ENCODE measurements around the gene ANTXR2. TPM values are rescaled to one million over a fixed set of nuclear protein-coding genes. Genes with fewer than 3 reads are reported as not detected.

The ANTXR2 gene
- total RNA-seq, 1 experiment from 2014 or later, result 16.7 TPM

- DNase-seq (ENCODE audit: low spot score), result no peak
These were observed 19.1 kb upstream of the ANTXR2 start for GRCh38 chr4:80092088-80092487.

DNA sequence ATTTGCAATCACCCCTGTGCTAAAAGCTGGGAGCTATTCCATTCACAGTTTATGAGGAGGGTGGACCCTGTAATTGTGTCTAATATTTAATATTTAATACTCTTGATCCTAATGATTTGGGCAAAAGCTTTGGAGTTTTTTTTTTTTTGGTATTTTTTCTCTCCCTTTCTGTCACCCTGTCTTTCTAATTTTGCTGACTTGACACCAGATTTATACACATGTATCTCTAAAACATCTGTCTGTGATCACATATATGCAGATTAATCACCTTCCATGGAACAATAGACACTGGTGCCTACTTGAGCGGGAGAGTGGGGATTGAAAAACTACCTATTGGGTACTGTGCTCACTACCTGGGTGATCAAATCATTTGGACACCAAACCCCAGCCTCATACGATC is 18.7 kb upstream of the ANTXR2 start:
- DNase-seq (ENCODE audit: low spot score), result no peak

GRCh38 chr4:80091184-80091583 is 18.2 kb upstream of the ANTXR2 start:
- no peak for DNase-seq (ENCODE audit: low spot score)

GRCh38 chr4:80090090-80090489 is 17.1 kb upstream of the ANTXR2 start:
- DNase-seq (ENCODE audit: low spot score), result no peak

DNA sequence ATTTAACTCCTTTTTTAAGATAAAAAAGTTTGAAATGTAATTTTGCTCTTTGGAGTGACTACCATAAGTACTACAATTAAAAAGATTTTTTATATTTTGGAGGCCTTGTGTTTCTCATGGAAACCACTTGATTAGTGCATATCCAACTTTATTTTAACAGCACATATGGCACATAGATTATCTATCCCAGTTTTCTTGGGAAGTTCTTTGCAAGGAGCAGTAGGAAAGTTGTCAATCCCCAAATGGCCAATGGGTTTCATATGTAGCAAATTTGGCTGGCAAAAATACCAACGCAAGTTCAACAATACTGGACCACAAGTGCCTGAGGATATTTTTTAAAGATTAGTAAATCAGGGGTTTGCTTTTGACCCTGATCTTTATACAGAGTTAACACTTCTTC is 15.4 kb upstream of the ANTXR2 start:
- no peak for DNase-seq (ENCODE audit: low spot score)

DNA sequence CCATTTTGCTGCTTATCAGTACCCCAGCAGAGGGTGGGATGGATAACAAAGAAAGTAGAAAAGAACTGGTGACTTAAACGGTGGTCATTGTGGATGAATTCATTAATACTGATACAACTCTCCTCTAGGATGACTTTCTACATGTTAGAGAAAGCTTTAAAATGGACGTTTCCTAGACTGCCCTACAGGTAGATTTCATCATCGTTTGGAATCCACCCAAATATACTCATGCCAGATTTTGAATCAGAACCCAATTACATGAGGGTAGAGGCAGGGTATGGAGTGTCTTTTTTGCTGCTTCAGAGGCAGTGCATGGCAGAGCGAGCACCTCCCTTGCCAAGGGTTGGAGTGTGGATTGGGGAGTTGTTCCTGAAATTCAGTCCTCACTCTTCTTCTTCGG is 13.3 kb upstream of the ANTXR2 start:
- no peak for DNase-seq (ENCODE audit: low spot score)

- no peak for DNase-seq (ENCODE audit: low spot score)
These were observed 12.1 kb upstream of the ANTXR2 start for GRCh38 chr4:80085081-80085480.

- no peak for DNase-seq (ENCODE audit: low spot score)
These were observed 9.7 kb upstream of the ANTXR2 start for GRCh38 chr4:80082693-80083092.

- no peak for DNase-seq (ENCODE audit: low spot score)
These were observed 8.5 kb upstream of the ANTXR2 start for GRCh38 chr4:80081566-80081965.

DNA sequence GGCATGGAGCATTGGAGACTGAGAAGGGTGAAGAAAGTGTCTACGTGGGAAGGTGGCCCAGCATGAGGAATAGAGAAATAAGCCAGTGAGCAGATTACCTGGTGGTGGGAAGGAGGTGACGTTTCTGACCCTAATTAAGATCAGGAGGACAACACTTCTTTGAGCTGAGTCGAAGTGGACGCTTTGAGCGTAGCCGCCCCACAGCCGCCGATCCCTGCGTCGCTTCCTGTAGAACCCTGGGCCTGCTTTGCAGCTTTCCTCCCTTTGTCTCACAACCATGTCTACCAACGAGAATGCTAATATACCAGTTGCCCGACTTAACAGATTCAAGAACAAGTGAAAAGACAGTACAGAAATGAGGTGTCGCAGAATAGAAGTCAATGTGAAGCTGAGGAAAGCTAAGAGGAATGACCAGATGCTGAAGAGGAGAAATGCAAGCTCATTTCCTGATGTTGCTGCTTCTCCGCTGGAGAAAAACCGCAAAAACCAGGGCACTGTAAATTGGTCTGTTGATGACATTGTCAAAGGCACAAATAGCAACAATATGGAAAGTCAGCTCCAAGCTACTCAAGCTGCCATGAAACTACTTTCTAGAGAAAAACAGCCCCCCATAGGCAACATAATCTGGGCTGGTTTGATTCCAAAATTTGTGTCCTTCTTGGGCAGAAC is 6.4 kb upstream of the ANTXR2 start:
- DNase-seq (ENCODE audit: low spot score), result no peak

GRCh38 chr4:80078346-80079092 is 5.5 kb upstream of the ANTXR2 start:
- no peak for DNase-seq (ENCODE audit: low spot score)

DNA sequence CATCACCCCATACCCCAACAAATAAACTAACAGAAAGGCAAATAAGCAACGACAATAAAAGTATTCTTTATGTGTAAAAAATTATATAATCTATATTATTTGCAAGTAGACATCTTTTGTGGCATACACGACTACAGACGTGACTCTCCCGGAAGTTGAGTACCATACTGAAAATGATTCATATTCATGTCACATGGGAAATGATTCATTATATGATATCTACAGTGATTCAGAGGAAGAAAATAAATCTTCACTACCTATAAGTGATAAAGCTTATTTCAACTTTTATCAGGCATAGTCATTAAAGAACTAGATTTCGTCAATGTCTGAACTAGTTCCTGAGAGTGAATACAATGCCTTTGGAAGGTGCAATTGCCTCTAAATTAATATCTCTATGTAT is 4.6 kb upstream of the ANTXR2 start:
- DNase-seq (ENCODE audit: low spot score), result no peak

DNA sequence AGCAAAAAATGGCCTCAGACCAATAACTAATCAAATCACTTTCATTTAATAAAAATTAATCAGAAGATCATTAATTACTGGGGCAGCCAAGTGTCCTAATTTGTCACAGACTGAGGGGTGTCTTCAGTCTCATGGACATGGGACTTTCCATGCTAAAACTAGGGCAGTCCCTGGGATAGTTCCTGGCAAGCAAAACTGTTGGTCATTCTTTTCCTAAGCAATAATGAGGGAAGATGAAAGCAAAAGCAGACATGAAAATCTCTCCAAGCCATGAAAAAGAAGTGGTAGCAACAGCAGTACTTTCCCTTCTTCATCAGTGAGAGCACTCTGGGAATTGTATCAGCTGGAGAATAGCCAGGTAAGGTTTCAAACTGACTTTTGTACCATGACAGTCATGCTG is 3.7 kb upstream of the ANTXR2 start:
- DNase-seq (ENCODE audit: low spot score), result no peak

- no peak for DNase-seq (ENCODE audit: low spot score)
These were observed 3.1 kb upstream of the ANTXR2 start for GRCh38 chr4:80075995-80076675.

GRCh38 chr4:80074651-80075050 is 1.6 kb upstream of the ANTXR2 start:
- no peak for DNase-seq (ENCODE audit: low spot score)

- no peak for DNase-seq (ENCODE audit: low spot score)
These were observed 1.0 kb upstream of the ANTXR2 start for GRCh38 chr4:80074069-80074468.

DNA sequence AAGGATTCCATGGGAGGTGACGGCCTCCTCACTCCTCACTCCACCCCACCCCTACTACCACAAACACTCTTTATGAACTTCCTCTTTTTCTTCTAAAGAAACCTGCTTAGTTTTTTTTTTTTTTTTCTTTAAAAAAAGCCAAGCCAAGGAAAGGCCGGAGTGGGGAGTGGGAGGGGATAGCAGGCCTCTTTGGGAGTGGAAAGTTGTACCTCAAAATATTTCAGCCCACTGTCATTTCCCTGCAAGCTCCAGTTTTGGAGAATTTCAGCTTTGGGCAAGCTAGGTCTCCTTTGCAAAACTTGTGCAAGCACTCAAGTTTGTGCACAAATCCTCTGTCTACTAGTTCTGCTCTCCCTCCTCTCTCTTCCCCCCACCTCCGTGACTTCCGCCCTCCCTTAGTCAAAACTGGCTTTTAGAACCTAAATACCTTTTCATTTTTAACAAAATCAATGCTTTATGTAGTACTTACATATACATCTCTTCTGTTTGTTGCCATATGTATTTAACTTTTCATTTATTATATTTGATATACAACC is 512 bp upstream of the ANTXR2 start:
- no peak for DNase-seq (ENCODE audit: low spot score)

DNA sequence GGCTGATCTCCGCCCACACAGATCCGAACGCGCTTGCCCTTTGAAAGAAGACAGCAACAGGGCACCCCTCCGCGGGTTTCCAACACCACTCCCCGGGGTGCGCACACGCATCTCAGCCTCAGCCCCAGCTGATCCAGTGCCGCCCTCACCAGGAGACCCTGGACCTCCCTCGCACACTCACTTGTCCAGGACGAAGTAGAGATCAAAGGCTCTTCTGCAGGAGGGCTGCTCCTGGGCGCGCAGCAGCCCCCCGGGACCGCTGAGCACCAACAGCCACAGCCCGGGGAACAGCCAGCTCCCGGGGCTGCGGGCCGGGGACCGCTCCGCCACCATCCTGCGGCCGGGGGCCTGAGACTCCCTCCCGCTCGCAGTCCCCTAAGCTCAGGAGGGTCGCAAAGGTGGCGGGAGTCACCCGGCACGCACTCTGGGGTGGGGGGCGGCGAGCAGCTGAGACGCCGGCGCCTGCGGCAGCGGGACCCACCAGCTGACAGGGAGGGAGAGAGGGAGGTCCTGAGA is 743 bp downstream of the ANTXR2 start:
- DNase-seq (ENCODE audit: low spot score), result peak; percentile 48

DNA sequence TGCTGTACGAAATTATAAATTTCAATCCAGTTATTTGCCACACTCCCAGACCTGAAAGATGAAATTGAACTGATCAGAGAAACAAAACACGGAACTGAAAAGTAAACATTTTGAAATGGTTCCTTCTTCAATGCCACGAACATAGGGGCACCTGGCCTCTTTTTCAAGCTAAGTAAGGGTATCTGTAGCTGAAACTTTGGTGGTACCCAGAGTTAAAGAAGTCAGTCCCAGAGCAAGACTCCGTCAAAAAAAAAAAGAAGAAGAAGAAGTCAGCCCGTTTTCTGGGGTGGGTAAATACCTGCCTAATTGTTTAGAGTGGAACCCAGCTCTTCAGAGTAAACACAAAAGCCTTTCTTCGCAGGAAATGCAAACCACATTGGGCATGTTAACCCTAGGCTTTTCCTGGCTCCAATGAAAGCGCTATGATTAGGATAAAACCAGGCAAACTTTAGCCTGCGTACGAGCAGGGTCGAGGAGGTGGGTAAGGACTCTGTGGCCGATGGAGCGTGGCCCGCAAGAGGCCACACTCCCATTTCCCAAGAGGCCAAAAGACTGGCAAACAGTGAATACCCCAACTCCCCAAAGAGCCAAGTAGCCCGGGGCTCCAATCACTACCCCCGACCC is 1.3 kb downstream of the ANTXR2 start:
- DNase-seq (ENCODE audit: low spot score), result peak; percentile 44

DNA sequence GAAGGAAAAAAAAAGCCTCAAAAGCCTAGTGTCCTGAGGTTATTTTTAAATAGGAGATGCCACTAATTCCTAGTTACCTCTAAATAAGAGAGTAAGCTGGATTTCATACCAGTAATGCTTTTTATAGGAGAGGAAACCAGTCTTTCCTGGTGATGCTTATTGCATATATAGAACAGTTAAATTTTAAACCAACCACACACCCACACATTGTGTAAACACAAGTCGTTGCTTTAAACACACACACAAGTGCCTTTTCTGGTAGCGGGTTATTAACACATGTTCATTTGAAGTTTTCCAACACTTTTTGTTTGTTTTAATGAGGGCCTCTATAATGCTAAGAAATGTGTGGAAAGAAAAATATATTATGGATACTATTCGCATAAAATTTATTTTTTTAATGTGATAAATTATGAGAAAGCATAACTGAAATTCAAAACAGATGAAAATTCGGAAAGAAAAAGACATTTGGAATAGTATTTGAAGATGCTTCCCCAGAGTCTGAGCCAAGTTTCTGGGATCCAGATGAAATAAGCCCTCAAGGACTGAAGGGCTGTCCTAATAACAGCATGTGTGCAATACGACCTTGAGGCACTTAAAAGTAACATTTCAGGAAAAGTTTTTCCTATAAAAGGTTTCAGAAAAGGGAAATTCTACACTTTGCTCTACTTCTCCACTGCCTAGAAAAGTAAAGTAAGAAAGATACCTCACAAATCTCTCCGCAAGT is 2.0 kb downstream of the ANTXR2 start:
- DNase-seq (ENCODE audit: low spot score), result peak; percentile 55
